Measurements from ENCODE around the gene PAK3.

GRCh38 chrX:111131572-111131971 is 35.6 kb downstream of the PAK3 start:
- no peak for TF ChIP-seq CTCF (conservative IDR thresholded peaks at IDR 0.05; ENCODE audit: low read depth, low read length)
- no peak for TF ChIP-seq CHD1 (IDR thresholded peaks at IDR 0.05; ENCODE audit: low read depth, low read length)
